HL-60 (cell line): ENCODE data around the gene MTMR11.

ENCODE experiments used
- POLR2AphosphoS5 ChIP-seq: IDR thresholded peaks from 2 replicates; pipeline ENCODE4 v1.6.1; 2012; ENCODE audit warnings: low read depth
- TF ChIP-seq, protein P1 (sequence below): IDR thresholded peaks from one replicate; pipeline ENCODE4 v1.5.1; 2011; ENCODE audit warnings: low read length, control low read depth, inconsistent platforms; ENCODE audit not compliant: insufficient read depth

DNA sequence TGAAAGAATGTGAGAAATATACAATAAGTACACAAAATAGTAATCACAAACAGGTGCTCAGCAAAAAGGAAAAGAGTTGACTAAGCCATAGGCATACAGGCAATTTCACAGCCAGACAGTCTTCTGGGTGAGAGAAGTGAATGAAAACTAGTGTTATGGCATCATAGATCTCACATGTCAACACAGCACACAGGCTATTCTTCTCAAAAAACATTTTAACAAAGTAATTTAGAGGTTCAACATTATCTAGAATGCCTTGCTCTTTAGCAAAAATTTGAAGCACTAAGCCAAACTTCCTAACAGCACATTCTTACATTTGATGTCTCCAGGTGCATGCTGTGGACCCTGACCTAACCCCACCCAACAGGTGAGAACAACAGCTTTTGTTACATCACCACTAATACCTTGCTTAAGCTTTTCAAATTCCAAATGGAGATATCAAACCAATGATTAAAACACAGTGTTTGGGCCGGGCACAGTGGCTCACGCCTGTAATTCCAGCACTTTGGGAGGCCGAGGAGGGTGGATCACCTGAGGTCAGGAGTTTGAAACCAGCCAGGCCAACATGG, 43.4 kb upstream of the MTMR11 start:
- TF ChIP-seq, protein P1, sequence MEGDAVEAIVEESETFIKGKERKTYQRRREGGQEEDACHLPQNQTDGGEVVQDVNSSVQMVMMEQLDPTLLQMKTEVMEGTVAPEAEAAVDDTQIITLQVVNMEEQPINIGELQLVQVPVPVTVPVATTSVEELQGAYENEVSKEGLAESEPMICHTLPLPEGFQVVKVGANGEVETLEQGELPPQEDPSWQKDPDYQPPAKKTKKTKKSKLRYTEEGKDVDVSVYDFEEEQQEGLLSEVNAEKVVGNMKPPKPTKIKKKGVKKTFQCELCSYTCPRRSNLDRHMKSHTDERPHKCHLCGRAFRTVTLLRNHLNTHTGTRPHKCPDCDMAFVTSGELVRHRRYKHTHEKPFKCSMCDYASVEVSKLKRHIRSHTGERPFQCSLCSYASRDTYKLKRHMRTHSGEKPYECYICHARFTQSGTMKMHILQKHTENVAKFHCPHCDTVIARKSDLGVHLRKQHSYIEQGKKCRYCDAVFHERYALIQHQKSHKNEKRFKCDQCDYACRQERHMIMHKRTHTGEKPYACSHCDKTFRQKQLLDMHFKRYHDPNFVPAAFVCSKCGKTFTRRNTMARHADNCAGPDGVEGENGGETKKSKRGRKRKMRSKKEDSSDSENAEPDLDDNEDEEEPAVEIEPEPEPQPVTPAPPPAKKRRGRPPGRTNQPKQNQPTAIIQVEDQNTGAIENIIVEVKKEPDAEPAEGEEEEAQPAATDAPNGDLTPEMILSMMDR, result no peak
- TF ChIP-seq POLR2AphosphoS5, result no peak
